Ishikawa (cell line): ENCODE results near the gene PDZD2.

Experiments
- EGR1 ChIP-seq: IDR thresholded peaks from 2 replicates; pipeline ENCODE4 v1.6.1; 2012
- YY1 ChIP-seq: IDR thresholded peaks from 2 replicates; pipeline ENCODE4 v1.6.1; 2012; ENCODE audit warnings: low read depth

GRCh38 chr5:31768784-31769183, 129.9 kb downstream of the PDZD2 start:
- TF ChIP-seq EGR1 (no peak), YY1 (no peak)
